Kidney (tissue), 14 donors: ENCODE results near the gene DDX11. TPM values are rescaled to one million over a fixed set of nuclear protein-coding genes. Genes with fewer than 3 reads are reported as not detected.

Experiments
- DNase-seq, 5 donors: peaks; one replicate each; pipeline ENCODE4 v3.0.0-alpha.2; 2013 to 2020
- FAIRE-seq: peaks from 2 replicates; lab custom pipeline; 2012; peaks lifted over from hg19 to GRCh38; lab: Jason Lieb, UNC
- H3K27ac ChIP-seq, 2 donors: one replicate each; pipeline ENCODE4 v1.7.0; 2013; ENCODE audit warnings: low read depth in 2 of 2, low read length in 2 of 2, inconsistent platforms in 1 of 2
- H3K27me3 ChIP-seq: one replicate; pipeline ENCODE4 v1.7.1; 2013; ENCODE audit warnings: low read length, inconsistent platforms; ENCODE audit not compliant: control insufficient read depth, insufficient read depth
- H3K36me3 ChIP-seq, 3 donors: one replicate each; pipeline versions ENCODE4 v1.7.0 to v1.7.1; 2013; ENCODE audit warnings: low read length in 3 of 3, control low read depth in 1 of 3, inconsistent platforms in 1 of 3; ENCODE audit not compliant: insufficient read depth in 3 of 3, control insufficient read depth in 2 of 3
- H3K4me1 ChIP-seq, 3 donors: one replicate each; pipeline versions ENCODE4 v1.7.0 to v1.7.1; 2013; ENCODE audit warnings: low read length in 3 of 3, inconsistent platforms in 1 of 3, low read depth in 1 of 3; ENCODE audit not compliant: control insufficient read depth in 2 of 3, insufficient read depth in 2 of 3
- H3K4me3 ChIP-seq, 3 donors: one replicate each; pipeline versions ENCODE4 v1.7.0 to v1.8.1; 2013; ENCODE audit warnings: low read length in 3 of 3, control low read depth in 1 of 3, inconsistent platforms in 1 of 3
- H3K9ac ChIP-seq, 3 donors: one replicate each; pipeline versions ENCODE4 v1.7.0 to v1.7.1; 2013; ENCODE audit warnings: low read length in 3 of 3, control low read depth in 1 of 3, inconsistent platforms in 1 of 3
- H3K9me3 ChIP-seq, 3 donors: one replicate each; pipeline versions ENCODE4 v1.7.0 to v1.7.1; 2013; ENCODE audit warnings: low read length in 3 of 3, control low read depth in 1 of 3, inconsistent platforms in 1 of 3; ENCODE audit not compliant: control insufficient read depth in 2 of 3, insufficient read depth in 1 of 3
- CTCF ChIP-seq: IDR thresholded peaks from 3 replicates; pipeline ENCODE4 v1.5.1; 2012; ENCODE audit warnings: mild to moderate bottlenecking, moderate library complexity, borderline replicate concordance; ENCODE audit not compliant: insufficient read depth; ENCODE audit errors: extremely low read depth
- intact Hi-C: fragments of 100-400 bp; cut with DNase I; formaldehyde crosslinking; loops from one replicate; pipeline ENCODE4 v1.11.1; 2022
- polyA plus RNA-seq: library from polyadenylated mRNA; stranded (reverse); fragments of 350-450 nt; fragmentation: Illumina TruSeq; extraction: RNeasy Lipid Tissue Mini Kit (QIAGEN cat#74804); gene quantifications from one replicate; pipeline ENCODE4 v1.2.3, GENCODE V29; 2014; ENCODE audit warnings: low read depth, low replicate concordance; ENCODE audit not compliant: insufficient read depth
- total RNA-seq: library from RNA; stranded (reverse); fragmentation: NEBNext Ultra II Directional; extraction: Animal tissue kit (Norgen Biotek cat#: 25700); gene quantifications from one replicate; pipeline ENCODE4 v1.2.1, GENCODE V29; 2021
- donor health status: control.
- donor health status: control.
- donor health status: control.
- donor health status: control.
- donor health status: control.
- donor health status: DM: yes; HTN: yes; CAD: no.
- donor health status: Normal renal cell carcinoma (clear cell type).

The DDX11 gene
- total and polyA plus RNA-seq, 2 donors from 2014 or later, result 1.9 to 29.9 TPM

DNA sequence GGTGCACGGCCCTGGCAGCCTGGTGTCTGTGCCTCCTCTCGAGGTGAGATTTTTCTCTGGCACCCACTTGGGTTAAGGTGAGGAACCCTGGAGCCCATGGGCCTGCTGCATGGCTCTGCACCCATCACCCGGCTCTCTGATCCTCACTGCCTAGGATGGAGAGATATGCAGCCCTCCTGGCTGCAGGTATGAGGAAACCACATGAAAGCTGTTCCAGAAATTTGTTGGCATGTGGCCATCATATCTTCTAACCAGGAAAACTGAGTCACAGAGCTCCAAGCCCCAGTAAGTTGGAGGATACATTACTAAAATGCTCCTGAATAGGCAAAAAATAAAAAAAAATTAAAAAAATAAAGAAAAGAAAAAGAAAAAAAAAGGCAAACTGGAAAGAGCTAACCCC, 39.3 kb upstream of the DDX11 start:
- H3K27ac ChIP-seq, result no peak overlapping the region
- no peaks in the 10 kb centered on the region for H3K36me3 ChIP-seq
- no peak for TF ChIP-seq CTCF
- intact Hi-C loops, result no loop called here
- H3K9me3 ChIP-seq, result no peaks in the 10 kb centered on the region
- H3K27me3 ChIP-seq, result no peaks in the 10 kb centered on the region
- H3K9ac ChIP-seq, result no peak overlapping the region
- no peak for FAIRE-seq
- no peaks in the 10 kb centered on the region for H3K4me1 ChIP-seq
- DNase-seq, result no peak
- H3K4me3 ChIP-seq, result no peak overlapping the region

GRCh38 chr12:31035226-31035625, 38.4 kb upstream of the DDX11 start:
- H3K4me1 ChIP-seq, result no peaks in the 10 kb centered on the region
- intact Hi-C loops, result no loop called here
- H3K27me3 ChIP-seq, result no peaks in the 10 kb centered on the region
- DNase-seq, result no peak
- no peak for TF ChIP-seq CTCF
- H3K9ac ChIP-seq, result no peak overlapping the region
- H3K36me3 ChIP-seq, result no peaks in the 10 kb centered on the region
- no peak for FAIRE-seq
- no peak overlapping the region for H3K27ac ChIP-seq
- H3K4me3 ChIP-seq, result no peak overlapping the region
- H3K9me3 ChIP-seq, result no peaks in the 10 kb centered on the region

- no peak for TF ChIP-seq CTCF
- Histone ChIP-seq H3K4me3 (no peak overlapping the region), H3K36me3 (no peaks in the 10 kb centered on the region), H3K4me1 (no peaks in the 10 kb centered on the region), H3K9me3 (no peaks in the 10 kb centered on the region), H3K9ac (no peak overlapping the region), H3K27me3 (no peaks in the 10 kb centered on the region), H3K27ac (no peak overlapping the region)
- intact Hi-C loops, result no loop called here
- FAIRE-seq (no peak), DNase-seq (peak in 2 of 5 donors; percentile 16 to 37)
Measured at GRCh38 chr12:31035967-31036665, 37.5 kb upstream of the DDX11 start.
